OCI-LY3 (cell line): ENCODE data around the gene ZNF804A.

ENCODE experiments used
- EZH2phosphoT487 ChIP-seq: fragments of 200-600 bp; shearing (Covaris generic); IDR thresholded peaks from 2 replicates; pipeline ENCODE4 v1.6.1; 2018; ENCODE audit warnings: antibody characterized with exemption, mixed run types, low read depth
- TF ChIP-seq, protein P1 (sequence below): fragments of 200-600, 300-600 bp; sonication (generic); IDR thresholded peaks from 2 replicates; pipeline ENCODE4 v1.5.1; 2014; ENCODE audit warnings: antibody characterized with exemption, low read length, low read depth

DNA sequence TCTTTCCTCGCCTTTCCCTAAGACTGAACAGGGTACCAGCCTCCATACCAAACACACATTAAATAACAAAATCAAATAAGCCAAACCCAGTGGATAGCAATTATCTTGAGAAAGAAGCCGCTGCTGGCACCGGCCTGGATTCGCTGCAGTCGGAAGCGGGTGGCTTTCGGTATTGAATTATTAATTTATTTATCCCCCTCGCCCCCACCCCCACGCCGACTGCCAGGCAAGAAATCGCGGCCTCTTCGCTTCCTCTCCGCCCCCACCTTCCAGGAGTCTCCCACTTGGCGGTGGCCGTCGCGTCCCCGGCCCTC is 370 bp upstream of the ZNF804A start:
- TF ChIP-seq, protein P1, sequence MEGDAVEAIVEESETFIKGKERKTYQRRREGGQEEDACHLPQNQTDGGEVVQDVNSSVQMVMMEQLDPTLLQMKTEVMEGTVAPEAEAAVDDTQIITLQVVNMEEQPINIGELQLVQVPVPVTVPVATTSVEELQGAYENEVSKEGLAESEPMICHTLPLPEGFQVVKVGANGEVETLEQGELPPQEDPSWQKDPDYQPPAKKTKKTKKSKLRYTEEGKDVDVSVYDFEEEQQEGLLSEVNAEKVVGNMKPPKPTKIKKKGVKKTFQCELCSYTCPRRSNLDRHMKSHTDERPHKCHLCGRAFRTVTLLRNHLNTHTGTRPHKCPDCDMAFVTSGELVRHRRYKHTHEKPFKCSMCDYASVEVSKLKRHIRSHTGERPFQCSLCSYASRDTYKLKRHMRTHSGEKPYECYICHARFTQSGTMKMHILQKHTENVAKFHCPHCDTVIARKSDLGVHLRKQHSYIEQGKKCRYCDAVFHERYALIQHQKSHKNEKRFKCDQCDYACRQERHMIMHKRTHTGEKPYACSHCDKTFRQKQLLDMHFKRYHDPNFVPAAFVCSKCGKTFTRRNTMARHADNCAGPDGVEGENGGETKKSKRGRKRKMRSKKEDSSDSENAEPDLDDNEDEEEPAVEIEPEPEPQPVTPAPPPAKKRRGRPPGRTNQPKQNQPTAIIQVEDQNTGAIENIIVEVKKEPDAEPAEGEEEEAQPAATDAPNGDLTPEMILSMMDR, result no peak
- TF ChIP-seq EZH2phosphoT487, result no peak
